H9 (cell line): Measurements from ENCODE around the gene WDR5. TPM values are rescaled to one million over a fixed set of nuclear protein-coding genes. Genes with fewer than 3 reads are reported as not detected.

Experiments
- DNase-seq: peaks from one replicate; pipeline ENCODE4 v3.0.0-alpha.2; 2017
- H2AFZ ChIP-seq: one replicate; pipeline ENCODE4 v1.6.1; 2013; ENCODE audit warnings: mild to moderate bottlenecking, low read length, control low read depth, moderate library complexity
- H2AK5ac ChIP-seq: 2 replicates; pipeline ENCODE4 v1.6.1; 2013; ENCODE audit warnings: low read length, control low read depth, mixed read lengths; ENCODE audit not compliant: insufficient read length
- H2BK120ac ChIP-seq: one replicate; pipeline ENCODE4 v1.6.1; 2013; ENCODE audit warnings: low read depth, mild to moderate bottlenecking, low read length, control low read depth, inconsistent platforms; ENCODE audit not compliant: poor library complexity, severe bottlenecking
- H2BK12ac ChIP-seq: 2 replicates; pipeline ENCODE4 v1.6.1; 2013; ENCODE audit warnings: low read length, control low read depth, mixed read lengths, low read depth; ENCODE audit not compliant: insufficient read length
- H2BK15ac ChIP-seq: 2 replicates; pipeline ENCODE4 v1.6.1; 2013; ENCODE audit warnings: low read depth, low read length, control low read depth
- H2BK20ac ChIP-seq: one replicate; pipeline ENCODE4 v1.6.1; 2013; ENCODE audit warnings: low read depth, mild to moderate bottlenecking, low read length, control low read depth, inconsistent platforms; ENCODE audit not compliant: poor library complexity, severe bottlenecking
- H2BK5ac ChIP-seq: 2 replicates; pipeline ENCODE4 v1.6.1; 2013; ENCODE audit warnings: low read length, control low read depth, mixed read lengths; ENCODE audit not compliant: insufficient read length
- H3K14ac ChIP-seq: 2 replicates; pipeline ENCODE4 v1.6.1; 2013; ENCODE audit warnings: low read length, control low read depth; ENCODE audit not compliant: insufficient read depth
- H3K18ac ChIP-seq: 2 replicates; pipeline ENCODE4 v1.6.1; 2013; ENCODE audit warnings: low read depth, mild to moderate bottlenecking, mixed read lengths, low read length, control low read depth; ENCODE audit not compliant: insufficient read length
- H3K23ac ChIP-seq: 2 replicates; pipeline ENCODE4 v1.6.1; 2013; ENCODE audit warnings: low read length, control low read depth, mixed read lengths, low read depth; ENCODE audit not compliant: insufficient read length
- H3K23me2 ChIP-seq: 2 replicates; pipeline ENCODE4 v1.6.1; 2013; ENCODE audit warnings: low read depth, mild to moderate bottlenecking, mixed read lengths, low read length, control low read depth; ENCODE audit not compliant: insufficient read length, poor library complexity, severe bottlenecking
- H3K27ac ChIP-seq: 2 replicates; pipeline ENCODE4 v1.5.1; 2013; ENCODE audit warnings: low read length, control low read depth, mixed read lengths, low read depth; ENCODE audit not compliant: insufficient read length
- H3K27me3 ChIP-seq: 2 replicates; pipeline ENCODE4 v1.6.1; 2013; ENCODE audit warnings: low read length, control low read depth, inconsistent platforms; ENCODE audit not compliant: insufficient read depth
- H3K4ac ChIP-seq: 2 replicates; pipeline ENCODE4 v1.6.1; 2013; ENCODE audit warnings: low read depth, mild to moderate bottlenecking, control low read depth, inconsistent platforms, low read length, moderate library complexity
- H3K4me1 ChIP-seq: 2 replicates; pipeline ENCODE4 v1.6.1; 2013; ENCODE audit warnings: low read length, control low read depth, inconsistent platforms; ENCODE audit not compliant: insufficient read depth
- H3K4me2 ChIP-seq: 2 replicates; pipeline ENCODE4 v1.6.1; 2013; ENCODE audit warnings: low read length, control low read depth, mixed read lengths; ENCODE audit not compliant: insufficient read length, insufficient read depth
- H3K56ac ChIP-seq: 2 replicates; pipeline ENCODE4 v1.6.1; 2013; ENCODE audit warnings: low read depth, mild to moderate bottlenecking, mixed read lengths, low read length, control low read depth; ENCODE audit not compliant: insufficient read length
- H3K79me1 ChIP-seq: 2 replicates; pipeline ENCODE4 v1.6.1; 2013; ENCODE audit warnings: low read depth, mild to moderate bottlenecking, moderate library complexity, low read length, control low read depth, inconsistent platforms; ENCODE audit not compliant: insufficient read depth, poor library complexity, severe bottlenecking
- H3K79me2 ChIP-seq: 2 replicates; pipeline ENCODE4 v1.6.1; 2013; ENCODE audit warnings: low read length, control low read depth, inconsistent platforms; ENCODE audit not compliant: insufficient read depth
- H3K9ac ChIP-seq: 2 replicates; pipeline ENCODE4 v1.6.1; 2013; ENCODE audit warnings: low read length, control low read depth, mixed read lengths; ENCODE audit not compliant: insufficient read length; ENCODE audit errors: extremely low read depth
- H3K9me3 ChIP-seq: one replicate; pipeline ENCODE4 v1.6.1; 2013; ENCODE audit warnings: low read depth, low read length, inconsistent platforms; ENCODE audit not compliant: control insufficient read depth
- H3T11ph ChIP-seq: one replicate; pipeline ENCODE4 v1.6.1; 2013; ENCODE audit warnings: mild to moderate bottlenecking, low read length, control low read depth, inconsistent platforms
- H4K20me1 ChIP-seq: one replicate; pipeline ENCODE4 v1.6.1; 2013; ENCODE audit not compliant: control insufficient read depth, insufficient read length, insufficient read depth
- H4K5ac ChIP-seq: 2 replicates; pipeline ENCODE4 v1.6.1; 2013; ENCODE audit warnings: low read depth, mild to moderate bottlenecking, mixed read lengths, low read length, control low read depth; ENCODE audit not compliant: insufficient read length
- H4K8ac ChIP-seq: replicated peaks from 2 replicates; pipeline ENCODE4 v1.6.1; 2013; ENCODE audit warnings: low read length, control low read depth, mixed read lengths, low read depth; ENCODE audit not compliant: insufficient read length
- H4K91ac ChIP-seq: 2 replicates; pipeline ENCODE4 v1.6.1; 2013; ENCODE audit warnings: low read depth, mild to moderate bottlenecking, moderate library complexity, mixed read lengths, low read length, control low read depth; ENCODE audit not compliant: insufficient read length
- H3K27ac Mint-ChIP-seq, 3 experiments: 2 replicates in 2 of 3; 3 replicates in 1 of 3; pipeline ENCODE4 v1.8.0; 2020 to 2021; ENCODE audit warnings: mixed read lengths in 3 of 3, mild to moderate bottlenecking in 1 of 3, moderate library complexity in 1 of 3
- H3K27me3 Mint-ChIP-seq: 2 replicates; pipeline ENCODE4 v1.8.0; 2021; ENCODE audit warnings: low read depth, mild to moderate bottlenecking, moderate library complexity, mixed read lengths
- H3K36me3 Mint-ChIP-seq, 3 experiments: 2 replicates in 2 of 3; 3 replicates in 1 of 3; pipeline ENCODE4 v1.8.0; 2020 to 2021; ENCODE audit warnings: low read depth in 3 of 3, mixed read lengths in 3 of 3; ENCODE audit not compliant: insufficient read depth in 1 of 3
- H3K4me1 Mint-ChIP-seq, 2 experiments: 2 replicates each; pipeline ENCODE4 v1.8.0; 2020; ENCODE audit warnings: mixed read lengths in 2 of 2
- H3K4me3 Mint-ChIP-seq, 2 experiments: 2 replicates in 1 of 2; 3 replicates in 1 of 2; pipeline ENCODE4 v1.8.0; 2020 to 2021; ENCODE audit warnings: mild to moderate bottlenecking in 2 of 2, mixed read lengths in 2 of 2, moderate library complexity in 1 of 2
- H3K9me3 Mint-ChIP-seq, 2 experiments: 2 replicates in 1 of 2; 3 replicates in 1 of 2; pipeline ENCODE4 v1.8.0; 2020; ENCODE audit warnings: mild to moderate bottlenecking in 2 of 2, mixed read lengths in 2 of 2, moderate library complexity in 1 of 2
- WGBS: extraction: QIAGEN DNeasy Blood & Tissue Kit; methylation state at CpG from one replicate; pipeline ENCODE4 v1.1.7; 2013; ENCODE audit warnings: missing lambda C conversion rate, low lambda C conversion rate, mixed read lengths; ENCODE audit not compliant: insufficient read length; ENCODE audit errors: extremely low coverage; 5-methylcytosine and 5-hydroxymethylcytosine counted together
- total RNA-seq: library from RNA; stranded (reverse); gene quantifications from 2 replicates; pipeline ENCODE4 v1.2.1, GENCODE V29; 2021
- TF ChIP-seq, protein P1 (sequence below): fragments of 200-600 bp; sonication (generic); conservative IDR thresholded peaks from 3 replicates; pipeline ENCODE4 v1.8.0; 2021; ENCODE audit warnings: antibody characterized with exemption, mild to moderate bottlenecking

Gene WDR5
- total RNA-seq, 1 experiment from 2014 or later: 72.3 TPM

DNA sequence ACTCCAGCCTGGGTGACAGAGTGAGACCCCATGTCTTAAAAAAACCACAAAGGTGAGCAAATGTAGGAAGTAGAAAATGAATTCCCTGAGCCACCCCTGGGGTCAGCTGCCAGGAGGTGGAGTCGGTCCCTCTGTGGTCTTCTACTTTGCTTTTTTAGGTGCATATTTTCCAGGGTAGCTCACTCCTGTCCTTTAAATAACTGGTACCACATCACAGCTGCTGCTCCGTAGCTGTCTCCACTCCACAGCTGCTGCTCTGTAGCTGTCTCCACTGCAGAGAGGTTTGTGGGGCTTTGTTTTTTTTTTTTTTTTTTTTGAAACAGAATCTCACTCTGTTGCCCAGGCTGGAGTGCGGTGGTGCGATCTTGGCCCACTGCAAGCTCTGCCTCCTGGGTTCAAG lies 8.9 kb downstream of the WDR5 start:
- H3K27me3 Mint-ChIP-seq: no peaks in the 10 kb centered on the region
- no peak overlapping the region for H3K18ac ChIP-seq

More for the DNA sequence above, 8.9 kb downstream of the WDR5 start:
- no peaks in the 10 kb centered on the region for H3K79me2 ChIP-seq
- DNase-seq: no peak
- H3K23ac ChIP-seq: no peak overlapping the region
- no peak overlapping the region for H2BK15ac ChIP-seq
- no peaks in the 10 kb centered on the region for H3K4me1 ChIP-seq
- no CpG with 5 or more reads among the region's 4 CpGs for WGBS
- Mint-ChIP-seq H3K4me1 (no peaks in the 10 kb centered on the region), H3K36me3 (peaks cover 57 to 87% (median 86%) of the 10 kb centered on the region in 3 experiments; a peak in 6 of 7 replicates), H3K4me3 (no peak overlapping the region), H3K9me3 (no peaks in the 10 kb centered on the region), H3K27ac (no peak overlapping the region)
- no peak overlapping the region for H2BK12ac ChIP-seq
- H3K23me2 ChIP-seq: no peaks in the 10 kb centered on the region
- H3K4me2 ChIP-seq: no peak overlapping the region
- no peak overlapping the region for H2BK120ac ChIP-seq
- H3K14ac ChIP-seq: no peak overlapping the region
- TF ChIP-seq, protein P1, sequence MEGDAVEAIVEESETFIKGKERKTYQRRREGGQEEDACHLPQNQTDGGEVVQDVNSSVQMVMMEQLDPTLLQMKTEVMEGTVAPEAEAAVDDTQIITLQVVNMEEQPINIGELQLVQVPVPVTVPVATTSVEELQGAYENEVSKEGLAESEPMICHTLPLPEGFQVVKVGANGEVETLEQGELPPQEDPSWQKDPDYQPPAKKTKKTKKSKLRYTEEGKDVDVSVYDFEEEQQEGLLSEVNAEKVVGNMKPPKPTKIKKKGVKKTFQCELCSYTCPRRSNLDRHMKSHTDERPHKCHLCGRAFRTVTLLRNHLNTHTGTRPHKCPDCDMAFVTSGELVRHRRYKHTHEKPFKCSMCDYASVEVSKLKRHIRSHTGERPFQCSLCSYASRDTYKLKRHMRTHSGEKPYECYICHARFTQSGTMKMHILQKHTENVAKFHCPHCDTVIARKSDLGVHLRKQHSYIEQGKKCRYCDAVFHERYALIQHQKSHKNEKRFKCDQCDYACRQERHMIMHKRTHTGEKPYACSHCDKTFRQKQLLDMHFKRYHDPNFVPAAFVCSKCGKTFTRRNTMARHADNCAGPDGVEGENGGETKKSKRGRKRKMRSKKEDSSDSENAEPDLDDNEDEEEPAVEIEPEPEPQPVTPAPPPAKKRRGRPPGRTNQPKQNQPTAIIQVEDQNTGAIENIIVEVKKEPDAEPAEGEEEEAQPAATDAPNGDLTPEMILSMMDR: no peak
- H2BK5ac ChIP-seq: no peak overlapping the region
- H3T11ph ChIP-seq: no peak overlapping the region
- H4K8ac ChIP-seq: no peak overlapping the region
- H3K27ac ChIP-seq: no peak overlapping the region
- peaks cover 2% of the 10 kb centered on the region for H3K79me1 ChIP-seq
- no peaks in the 10 kb centered on the region for H4K20me1 ChIP-seq
- H2AK5ac ChIP-seq: no peak overlapping the region
- H4K5ac ChIP-seq: no peak overlapping the region
- no peak overlapping the region for H2AFZ ChIP-seq
- H3K27me3 ChIP-seq: no peaks in the 10 kb centered on the region
- H3K4ac ChIP-seq: no peak overlapping the region
- H4K91ac ChIP-seq: no peak overlapping the region
- no peaks in the 10 kb centered on the region for H3K9me3 ChIP-seq
- H3K9ac ChIP-seq: no peak overlapping the region
- H3K56ac ChIP-seq: no peak overlapping the region
- no peak overlapping the region for H2BK20ac ChIP-seq
